Neural cell (in vitro differentiated cells): ENCODE data around the gene WBP4.

ENCODE experiments used
- CTCF ChIP-seq: fragments of 450-650 bp; IDR thresholded peaks from 2 replicates; pipeline ENCODE4 v1.5.1; 2014; ENCODE audit warnings: antibody characterized with exemption, mild to moderate bottlenecking, moderate library complexity; ENCODE audit not compliant: poor library complexity, severe bottlenecking
- EP300 ChIP-seq: fragments of 450-650 bp; conservative IDR thresholded peaks from 2 replicates; pipeline ENCODE4 v1.6.1; 2014; ENCODE audit warnings: antibody characterized with exemption, mild to moderate bottlenecking, moderate library complexity; ENCODE audit not compliant: poor library complexity, severe bottlenecking
- EZH2 ChIP-seq: fragments of 200-600, 300-800 bp; shearing (Covaris generic), sonication (generic); IDR thresholded peaks from 2 replicates; pipeline ENCODE4 v1.6.1; 2014; ENCODE audit warnings: antibody characterized with exemption, low read length, borderline replicate concordance, mild to moderate bottlenecking; ENCODE audit not compliant: insufficient read depth, poor library complexity, severe bottlenecking
- MXI1 ChIP-seq: fragments of 450-650 bp; conservative IDR thresholded peaks from 2 replicates; pipeline ENCODE4 v1.6.1; 2014; ENCODE audit warnings: antibody characterized with exemption, mild to moderate bottlenecking; ENCODE audit not compliant: poor library complexity, severe bottlenecking
- POLR2AphosphoS5 ChIP-seq: IDR thresholded peaks from 2 replicates; pipeline ENCODE4 v1.6.1; 2012
- RAD21 ChIP-seq: fragments of 450-650 bp; conservative IDR thresholded peaks from 2 replicates; pipeline ENCODE4 v1.6.1; 2014; ENCODE audit warnings: antibody characterized with exemption, mild to moderate bottlenecking, moderate library complexity
- REST ChIP-seq: IDR thresholded peaks from 2 replicates; pipeline ENCODE4 v1.6.1; 2012; ENCODE audit warnings: borderline replicate concordance
- SMC3 ChIP-seq: fragments of 450-650 bp; conservative IDR thresholded peaks from 2 replicates; pipeline ENCODE4 v1.6.1; 2014; ENCODE audit warnings: antibody characterized with exemption, mild to moderate bottlenecking, moderate library complexity; ENCODE audit not compliant: poor library complexity
- TAF1 ChIP-seq: IDR thresholded peaks from 2 replicates; pipeline ENCODE4 v1.6.1; 2012; ENCODE audit warnings: low read depth

- no peak for TF ChIP-seq TAF1
- TF ChIP-seq CTCF = no peak
- TF ChIP-seq POLR2AphosphoS5 = no peak
- TF ChIP-seq EZH2 = no peak
- no peak for TF ChIP-seq EP300
- no peak for TF ChIP-seq REST
- TF ChIP-seq RAD21 = no peak
- no peak for TF ChIP-seq MXI1
- no peak for TF ChIP-seq SMC3
Observed at GRCh38 chr13:41015920-41016319, 45.4 kb upstream of the WBP4 start.
